OCI-LY7 (cell line): ENCODE data around the gene ZNF841.
A peak's percentile ranks its signal among the peaks of the same experiment; 100 is the strongest.

Experiments used
- CTCF ChIP-seq: fragments of 200-600 bp; sonication (generic); conservative IDR thresholded peaks from 2 replicates; pipeline ENCODE4 v1.5.1; 2014; ENCODE audit warnings: mild to moderate bottlenecking, antibody characterized with exemption, low read length, moderate library complexity, mixed read lengths
- EZH2phosphoT487 ChIP-seq: fragments of 200-600 bp; sonication (generic); IDR thresholded peaks from 2 replicates; pipeline ENCODE4 v1.6.1; 2018; ENCODE audit warnings: low read depth, borderline replicate concordance, mild to moderate bottlenecking, mixed run types, antibody characterized with exemption, low read length, moderate library complexity, mixed read lengths

GRCh38 chr19:52139252-52140031 lies 43.9 kb upstream of the ZNF841 start, which contains the start of gene ZNF616:
- TF ChIP-seq CTCF (peak; percentile 88), EZH2phosphoT487 (no peak)
